HG02759 (cell line): Measurements from ENCODE around the gene ARRB1.
"Not testable (repeated sequence)": the region's sequence is repeated elsewhere in the genome, so short reads cannot be mapped to it uniquely, and the experiment has no call there.

Experiments
- ATAC-seq: cut with Tn5 transposase; IDR thresholded peaks from one replicate; pipeline ENCODE4 v1.9.1; 2021; ENCODE audit warnings: mild to moderate bottlenecking, moderate library complexity; ENCODE audit not compliant: unreplicated experiment

ARRB1 gene

GRCh38 chr11:75276686-75277085, 74.8 kb downstream of the ARRB1 start:
- no peak for ATAC-seq

DNA sequence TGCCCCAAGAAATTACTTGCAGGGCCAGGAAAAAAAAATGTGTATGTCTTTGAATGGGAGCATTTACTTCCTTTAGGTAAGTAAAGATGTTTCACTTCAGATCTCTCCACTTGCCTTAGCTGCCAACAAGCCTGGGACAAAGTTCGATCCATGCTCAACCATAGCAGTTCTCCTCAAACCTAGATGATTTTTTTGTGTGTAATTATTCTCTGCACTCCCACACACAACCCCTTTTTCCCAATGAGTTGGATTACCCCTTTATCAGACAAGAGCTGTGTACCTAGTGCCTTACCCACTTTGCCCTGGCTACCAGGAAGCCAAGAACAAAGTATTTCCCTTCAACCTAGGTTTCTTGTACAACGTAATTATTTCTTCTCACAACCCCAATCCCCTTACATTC, 75.3 kb downstream of the ARRB1 start:
- no peak for ATAC-seq

GRCh38 chr11:75275581-75275980, 75.9 kb downstream of the ARRB1 start:
- no peak for ATAC-seq

- ATAC-seq: not testable (repeated sequence)
These were observed 76.7 kb downstream of the ARRB1 start for GRCh38 chr11:75274716-75275115.

GRCh38 chr11:75273411-75274391, 77.8 kb downstream of the ARRB1 start:
- ATAC-seq: no peak

GRCh38 chr11:75272821-75273301, 78.6 kb downstream of the ARRB1 start:
- ATAC-seq: no peak

DNA sequence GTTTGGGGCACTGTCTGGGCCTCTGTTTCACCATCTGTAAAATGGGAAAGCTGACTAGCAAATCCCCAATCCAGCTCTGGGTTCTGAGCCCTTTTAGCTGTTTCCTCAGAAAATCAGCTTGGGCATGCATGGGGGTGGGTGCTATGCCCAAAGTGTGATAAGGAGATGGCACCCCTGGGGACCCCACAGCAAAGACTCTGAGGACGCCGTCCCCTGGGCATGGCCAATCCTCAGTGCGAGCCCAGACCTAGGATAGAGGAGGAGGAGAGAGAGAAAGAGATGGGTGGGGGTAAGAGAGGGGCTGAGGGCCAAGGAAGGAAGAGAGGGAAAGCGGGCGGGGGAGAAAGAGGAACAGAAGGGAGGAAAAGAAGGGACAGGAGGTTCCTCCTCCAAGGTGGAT, 79.1 kb downstream of the ARRB1 start:
- ATAC-seq: no peak

- ATAC-seq: no peak
These were observed 79.7 kb downstream of the ARRB1 start for GRCh38 chr11:75271730-75272129.

GRCh38 chr11:75270896-75271418, 80.5 kb downstream of the ARRB1 start:
- no peak for ATAC-seq

- no peak for ATAC-seq
These were observed 81.6 kb downstream of the ARRB1 start for GRCh38 chr11:75269896-75270295.

DNA sequence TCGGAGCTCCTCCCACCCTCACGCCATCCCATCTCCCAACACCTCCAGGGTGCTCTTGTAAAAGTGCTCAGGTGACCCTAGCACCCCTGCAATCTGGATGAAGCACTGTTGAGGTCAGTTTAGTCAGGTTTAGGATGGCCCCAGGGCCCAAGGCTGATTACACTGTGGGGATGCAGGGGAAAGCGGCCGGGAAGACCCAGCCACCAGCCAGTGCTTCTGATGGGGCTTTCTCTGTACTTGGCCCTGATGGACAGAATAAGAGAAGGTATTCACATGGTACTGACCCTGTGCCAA, 82.1 kb downstream of the ARRB1 start:
- no peak for ATAC-seq

GRCh38 chr11:75268626-75269366, 82.7 kb downstream of the ARRB1 start:
- no peak for ATAC-seq

- ATAC-seq: no peak
These were observed 84.1 kb downstream of the ARRB1 start for GRCh38 chr11:75267171-75267970.

DNA sequence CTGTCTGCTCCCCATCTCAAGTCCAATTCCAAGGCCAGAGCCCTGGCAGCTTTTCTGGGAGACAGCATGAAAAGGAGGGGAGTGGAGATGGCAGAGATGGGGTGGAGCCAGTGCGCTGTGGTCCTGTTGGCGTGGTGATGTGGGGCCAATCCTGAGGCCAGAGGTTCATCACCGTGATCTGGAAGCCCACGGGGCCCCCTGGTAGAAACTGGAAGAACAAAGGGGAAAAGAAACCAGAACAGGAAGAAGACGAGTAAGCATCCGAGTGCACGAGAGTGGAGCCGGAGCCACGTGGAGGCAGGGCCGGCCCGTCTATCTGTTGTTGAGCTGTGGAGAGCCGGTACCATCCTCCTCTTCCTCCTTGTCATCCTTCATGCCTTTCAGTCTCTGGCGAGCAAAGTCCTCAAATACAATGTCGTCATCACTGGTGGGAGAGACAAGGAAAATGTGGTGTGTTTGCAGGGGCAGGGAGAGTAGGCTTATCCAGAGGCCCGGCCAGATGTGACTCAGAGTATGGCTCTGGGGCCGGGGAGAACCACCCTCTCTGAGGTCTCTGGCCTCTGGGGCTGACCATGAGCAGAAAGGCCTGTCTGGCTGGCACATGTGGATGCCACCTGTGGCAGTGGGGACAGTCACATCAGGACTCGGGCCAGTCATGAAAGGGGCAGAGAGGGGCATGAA, 85.5 kb downstream of the ARRB1 start:
- no peak for ATAC-seq

DNA sequence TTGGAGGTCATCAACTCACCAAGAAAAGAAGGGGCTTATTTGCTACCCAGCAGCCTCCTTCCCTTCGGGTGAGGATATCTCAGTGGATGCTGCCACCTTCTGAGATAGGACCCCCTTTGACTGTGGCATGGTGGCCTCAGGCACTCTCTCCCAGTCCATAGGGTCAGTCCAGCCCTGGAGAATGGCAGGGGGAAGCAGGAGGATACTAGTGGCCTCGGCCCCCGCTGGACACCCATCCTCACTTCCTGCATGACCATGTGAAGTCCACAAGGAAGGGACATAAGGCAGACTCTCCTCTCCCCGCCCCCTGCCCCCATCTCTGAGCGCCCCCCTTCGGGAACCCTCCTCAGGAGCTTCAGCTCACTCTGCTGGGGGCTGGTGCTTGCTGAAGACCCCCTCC, 86.5 kb downstream of the ARRB1 start:
- no peak for ATAC-seq

- no peak for ATAC-seq
These were observed 87.1 kb downstream of the ARRB1 start for GRCh38 chr11:75264356-75264755.

DNA sequence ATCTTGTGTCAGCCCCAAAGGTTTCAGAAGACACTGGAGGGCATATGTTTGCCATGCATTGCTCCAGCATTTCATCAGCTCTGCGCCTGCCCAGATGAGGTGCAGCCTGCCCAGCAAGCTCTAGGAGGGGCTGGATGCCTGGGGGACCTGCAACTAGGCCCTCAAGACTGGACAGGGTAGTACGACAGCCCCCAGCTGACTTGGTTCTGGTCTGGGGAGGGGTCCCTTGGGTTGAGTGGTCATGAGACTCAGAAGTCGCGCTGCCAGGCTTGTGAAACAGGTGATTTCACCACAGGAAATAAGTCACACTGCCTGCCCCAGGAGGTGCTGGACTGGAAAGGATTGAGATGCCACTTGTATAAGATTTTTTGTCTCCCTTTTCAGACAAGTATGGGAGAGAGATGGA, 87.5 kb downstream of the ARRB1 start:
- ATAC-seq: no peak

GRCh38 chr11:75262961-75263852, 88.3 kb downstream of the ARRB1 start:
- ATAC-seq: no peak

DNA sequence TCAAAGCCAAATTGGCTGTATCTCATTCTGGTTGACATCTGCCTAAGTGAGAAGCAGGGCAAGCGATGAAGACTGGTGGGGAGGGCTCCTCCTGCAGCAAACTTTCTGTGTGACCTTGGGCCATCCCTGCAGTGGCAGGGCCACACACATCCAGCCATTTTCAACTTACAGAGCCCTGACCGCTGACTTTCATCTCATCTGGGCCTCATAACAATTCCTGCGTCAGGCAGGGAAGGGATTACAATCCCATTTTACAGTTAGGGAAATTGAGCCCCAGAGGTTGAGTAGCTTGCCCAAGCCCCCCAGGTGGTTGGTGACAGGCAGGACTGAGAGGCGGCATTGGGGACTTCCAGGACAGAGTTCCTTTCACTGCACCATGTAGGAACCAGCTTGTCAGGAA, 89.0 kb downstream of the ARRB1 start:
- ATAC-seq: no peak
